ENCODE data around the gene CEP162.
"Not testable (repeated sequence)": the region's sequence is repeated elsewhere in the genome, so short reads cannot be mapped to it uniquely, and the experiment has no call there.

Gene CEP162

DNA sequence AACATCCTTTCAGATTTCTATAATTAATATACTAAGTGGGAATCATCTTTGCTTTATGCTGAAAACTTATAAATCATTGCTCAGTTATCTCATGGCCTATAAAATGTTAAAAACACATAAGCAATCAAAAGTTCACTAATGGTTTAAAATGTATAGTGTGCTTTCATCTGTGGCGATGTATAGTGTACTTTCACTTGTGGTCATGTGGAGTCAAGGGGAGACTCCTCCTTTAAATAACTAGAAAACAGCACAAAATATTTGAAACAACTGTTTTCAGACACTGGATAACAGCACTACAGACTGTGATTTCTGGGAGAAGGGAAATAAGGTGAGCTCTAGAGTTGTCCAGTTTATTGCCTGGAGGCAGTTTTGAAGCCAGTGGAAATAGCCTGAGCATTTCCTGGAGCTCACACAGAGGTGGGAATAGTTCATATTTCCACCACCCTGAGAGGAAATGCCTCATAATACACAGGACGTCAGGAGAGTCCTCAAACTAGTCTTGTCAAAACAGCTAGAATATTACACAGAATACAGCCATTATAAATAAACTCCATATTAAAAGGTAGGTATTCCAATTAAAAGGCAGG is 89.4 kb downstream of the CEP162 start:
- no peak for DNase-seq

DNA sequence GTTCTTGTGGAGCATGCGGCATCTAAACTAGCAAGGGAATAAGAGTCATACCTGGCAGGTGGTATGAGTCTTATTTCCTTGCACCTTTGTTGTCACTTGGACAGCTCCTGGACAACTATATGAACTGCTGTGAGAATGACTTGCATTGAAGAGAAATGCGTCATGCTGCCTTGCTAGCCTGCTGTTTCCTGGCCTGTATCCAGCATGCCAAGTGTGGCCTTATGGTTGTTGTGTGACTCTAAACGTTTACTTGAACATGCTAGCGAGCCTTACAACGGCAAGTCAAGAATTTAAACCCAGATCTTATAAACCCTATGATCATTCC is 90.4 kb downstream of the CEP162 start:
- peak; percentile 70 for DNase-seq

DNA sequence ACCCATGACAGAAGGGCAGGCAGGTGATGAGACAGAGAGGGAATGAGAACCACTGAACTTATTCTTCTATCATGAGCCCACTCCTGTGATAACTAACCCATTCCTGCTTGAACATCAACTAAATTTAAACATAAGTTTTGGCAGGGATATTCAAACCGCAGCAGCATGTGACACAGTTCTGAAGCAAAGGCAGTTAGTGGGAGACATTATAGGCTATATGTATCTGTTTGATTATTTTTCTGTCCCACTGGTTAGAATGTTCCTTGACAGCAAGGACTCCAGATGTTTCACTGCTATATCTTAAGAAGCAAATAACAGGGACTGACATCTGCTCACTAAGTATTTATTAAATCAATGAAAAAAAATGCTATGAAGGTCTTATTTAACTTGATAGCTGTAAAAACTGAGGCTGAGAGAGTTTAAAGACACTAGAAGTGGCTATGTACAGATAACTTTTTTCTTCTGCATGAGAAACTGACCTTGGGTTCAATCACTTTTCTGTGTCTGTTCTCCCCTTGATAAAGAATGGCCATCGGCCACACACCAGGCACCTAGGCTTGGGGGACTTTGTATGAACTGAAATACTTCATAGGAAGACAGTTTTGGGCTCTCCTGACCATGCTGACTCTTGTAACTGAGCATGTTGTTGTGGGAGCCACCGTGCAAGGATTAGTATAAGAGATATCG is 90.9 kb downstream of the CEP162 start:
- no peak for DNase-seq

DNA sequence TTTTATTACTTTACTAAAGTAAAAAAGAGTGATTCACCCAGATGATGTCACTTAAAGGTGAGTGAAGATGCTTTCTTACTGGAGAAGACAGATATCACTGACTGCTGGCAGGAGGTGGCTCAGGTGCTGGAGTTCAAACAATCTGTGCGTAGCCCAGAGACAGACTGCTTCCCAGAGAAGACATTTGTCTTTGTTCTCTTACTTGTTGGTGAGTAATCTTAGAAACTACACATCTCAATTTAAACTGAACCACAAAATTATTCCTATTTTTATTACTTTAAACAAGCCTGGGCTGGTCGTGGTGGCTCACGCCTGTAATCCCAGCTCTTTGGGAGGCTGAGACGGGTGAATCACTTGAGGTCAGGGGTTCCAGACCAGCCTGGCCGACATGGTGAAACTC is 92.2 kb downstream of the CEP162 start:
- DNase-seq = no peak

DNA sequence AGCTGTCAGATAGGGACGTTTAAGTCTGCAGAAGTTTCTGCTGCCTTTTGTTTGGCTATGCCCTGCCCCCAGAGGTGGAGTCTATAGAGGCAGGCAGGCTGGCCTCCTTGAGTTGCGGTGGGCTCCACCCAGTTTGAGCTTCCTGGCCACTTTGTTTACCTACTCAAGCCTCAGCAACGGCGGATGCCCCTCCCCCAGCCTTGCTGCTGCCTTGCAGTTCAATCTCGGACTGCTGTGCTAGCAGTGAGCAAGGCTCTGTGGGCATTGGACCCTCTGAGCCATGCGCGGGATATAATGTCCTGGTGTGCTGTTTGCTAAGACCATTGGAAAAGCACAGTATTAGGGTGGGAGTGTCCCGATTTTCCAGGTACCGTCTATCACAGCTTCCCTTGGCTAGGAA is 94.1 kb downstream of the CEP162 start:
- DNase-seq = not testable (repeated sequence)

DNA sequence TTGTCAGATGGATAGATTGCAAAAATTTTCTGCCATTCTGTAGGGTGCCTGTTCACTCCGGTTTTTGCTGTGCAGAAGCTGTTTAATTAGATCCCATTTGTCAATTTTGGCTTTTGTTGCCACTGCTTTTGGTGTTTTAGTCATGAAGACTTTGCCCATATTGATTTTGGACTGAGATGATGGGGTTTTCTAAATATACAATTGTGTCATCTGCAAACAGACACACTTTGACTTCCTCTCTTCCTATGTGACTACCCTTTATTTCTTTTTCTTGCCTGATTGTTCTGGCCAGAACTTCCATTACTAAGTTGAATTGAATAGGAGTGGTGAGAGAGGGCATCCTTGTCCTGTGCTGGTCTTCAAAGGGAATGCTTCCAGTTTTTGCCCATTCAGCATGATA is 97.9 kb downstream of the CEP162 start:
- DNase-seq = not testable (repeated sequence)

DNA sequence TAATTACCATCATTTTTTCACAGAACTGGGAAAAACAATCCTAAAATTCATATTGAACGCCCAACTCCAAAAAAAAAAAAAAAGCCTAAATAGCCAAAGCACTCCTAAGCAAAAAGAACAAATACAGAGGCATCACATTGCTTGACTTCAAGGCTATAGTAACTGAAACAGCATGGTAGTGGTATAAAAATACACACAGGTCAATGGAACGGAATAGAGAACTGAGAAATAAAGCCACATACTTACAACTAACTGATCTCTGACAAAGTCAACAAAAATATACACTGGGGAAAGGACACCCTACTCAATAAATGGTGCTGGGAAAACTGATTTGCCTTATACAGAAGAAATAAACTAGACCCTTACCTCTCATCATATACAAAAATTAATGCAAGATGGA is 104.3 kb downstream of the CEP162 start:
- DNase-seq = no peak

DNA sequence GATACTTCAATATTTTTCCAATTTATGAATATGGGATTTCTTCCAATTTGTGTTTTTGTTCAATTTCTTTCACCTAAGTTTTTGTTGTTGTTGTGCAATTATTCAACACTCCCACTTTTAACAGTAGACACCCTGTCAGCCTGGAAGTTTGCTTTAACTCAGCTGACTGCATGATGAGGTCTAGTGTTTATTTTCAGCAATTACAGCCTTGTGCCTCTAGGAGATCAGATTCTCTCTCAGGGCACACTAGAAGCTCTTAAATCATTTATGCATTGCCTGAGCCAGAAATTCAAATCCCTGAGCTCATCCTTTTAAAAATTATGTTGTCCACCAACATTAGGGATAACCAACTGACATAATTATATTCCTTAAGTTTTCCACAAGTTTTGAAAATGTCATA is 108.2 kb downstream of the CEP162 start:
- DNase-seq = peak; percentile 3

DNA sequence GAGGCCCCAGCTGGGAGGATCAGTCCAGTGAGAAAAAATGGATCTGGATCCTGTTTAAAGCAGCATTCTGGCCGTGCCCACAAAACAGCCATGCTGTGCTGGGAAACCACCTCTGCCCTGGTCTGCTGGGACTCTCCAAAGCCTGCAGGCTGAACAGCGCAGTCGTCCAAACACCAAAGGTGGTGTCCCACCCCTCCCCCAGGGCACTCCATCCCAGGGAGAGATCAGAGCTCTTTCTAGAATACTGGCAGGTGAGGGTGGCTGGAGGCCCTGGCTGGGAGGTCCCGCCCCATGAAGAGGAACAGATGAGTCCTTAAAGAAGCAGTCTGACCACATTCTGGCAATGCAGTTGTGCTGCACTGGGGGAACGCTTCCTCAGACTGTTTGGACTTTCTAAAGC is 109.3 kb downstream of the CEP162 start:
- DNase-seq = no peak

DNA sequence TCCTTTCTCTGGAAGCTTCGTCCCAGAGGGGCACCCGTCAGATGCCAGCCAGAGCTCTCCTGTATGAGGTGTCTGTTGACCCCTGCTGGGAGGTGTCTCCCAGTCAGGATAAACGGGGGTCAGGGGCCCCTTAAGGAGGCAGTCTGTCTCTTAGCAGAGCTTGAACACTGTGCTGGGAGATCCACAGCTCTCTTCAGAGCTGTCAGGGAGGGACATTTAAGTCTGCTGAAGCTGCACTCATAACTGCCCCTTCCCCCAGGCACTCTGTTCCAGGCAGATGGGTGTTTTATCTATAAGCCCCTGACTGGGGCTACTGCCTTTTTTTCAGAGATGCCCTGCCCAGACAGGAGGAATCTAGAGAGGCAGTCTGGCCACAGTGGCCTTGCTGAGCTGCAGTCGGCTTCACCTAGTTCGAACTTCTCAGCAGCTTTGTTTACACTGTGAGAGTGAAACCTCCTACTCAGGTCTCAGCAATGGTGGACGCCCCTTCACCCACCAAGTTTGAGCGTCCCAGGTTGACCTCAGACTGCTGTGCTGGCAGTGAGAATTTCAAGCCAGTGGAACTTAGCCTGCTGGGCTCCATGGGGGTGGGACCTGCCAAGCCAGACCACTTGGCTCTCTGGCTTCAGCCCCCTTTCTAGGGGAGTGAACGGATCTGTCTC is 112.4 kb downstream of the CEP162 start:
- DNase-seq = not testable (repeated sequence)

DNA sequence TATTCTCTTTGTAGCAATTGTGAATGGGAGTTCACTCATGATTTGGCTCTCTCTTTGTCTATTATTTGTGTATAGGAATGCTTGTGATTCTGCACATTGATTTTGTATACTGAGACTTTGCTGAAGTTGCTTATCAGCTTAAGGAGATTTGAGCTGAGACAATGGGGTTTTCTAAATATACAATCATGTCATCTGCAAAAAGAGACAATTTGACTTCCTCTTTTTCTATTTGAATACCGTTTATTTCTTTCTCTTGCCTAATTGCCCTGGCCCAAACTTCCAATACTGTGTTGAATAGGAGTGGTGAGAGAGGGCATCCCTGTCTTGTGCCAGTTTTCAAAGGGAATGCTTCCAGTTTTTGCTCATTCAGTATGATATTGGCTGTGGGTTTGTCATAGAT is 116.1 kb downstream of the CEP162 start:
- DNase-seq = not testable (repeated sequence)

DNA sequence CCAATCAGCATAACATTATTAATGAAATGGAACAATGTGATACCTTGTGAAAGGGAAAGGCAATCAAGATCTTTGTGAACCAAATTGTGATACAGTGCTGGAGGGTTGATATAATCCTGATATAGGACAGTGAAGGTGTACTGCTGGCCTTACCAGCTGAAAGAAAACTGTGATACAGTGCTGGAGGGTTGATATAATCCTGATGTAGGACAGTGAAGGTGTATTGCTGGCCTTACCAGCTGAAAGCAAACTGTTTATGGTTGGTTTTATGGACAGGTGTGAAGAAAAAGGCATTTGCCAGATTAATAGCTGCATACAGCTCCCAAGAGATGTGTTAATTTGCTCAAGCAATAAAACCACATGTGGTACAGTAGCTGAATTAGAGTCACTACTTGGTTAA is 119.9 kb downstream of the CEP162 start:
- DNase-seq = no peak

DNA sequence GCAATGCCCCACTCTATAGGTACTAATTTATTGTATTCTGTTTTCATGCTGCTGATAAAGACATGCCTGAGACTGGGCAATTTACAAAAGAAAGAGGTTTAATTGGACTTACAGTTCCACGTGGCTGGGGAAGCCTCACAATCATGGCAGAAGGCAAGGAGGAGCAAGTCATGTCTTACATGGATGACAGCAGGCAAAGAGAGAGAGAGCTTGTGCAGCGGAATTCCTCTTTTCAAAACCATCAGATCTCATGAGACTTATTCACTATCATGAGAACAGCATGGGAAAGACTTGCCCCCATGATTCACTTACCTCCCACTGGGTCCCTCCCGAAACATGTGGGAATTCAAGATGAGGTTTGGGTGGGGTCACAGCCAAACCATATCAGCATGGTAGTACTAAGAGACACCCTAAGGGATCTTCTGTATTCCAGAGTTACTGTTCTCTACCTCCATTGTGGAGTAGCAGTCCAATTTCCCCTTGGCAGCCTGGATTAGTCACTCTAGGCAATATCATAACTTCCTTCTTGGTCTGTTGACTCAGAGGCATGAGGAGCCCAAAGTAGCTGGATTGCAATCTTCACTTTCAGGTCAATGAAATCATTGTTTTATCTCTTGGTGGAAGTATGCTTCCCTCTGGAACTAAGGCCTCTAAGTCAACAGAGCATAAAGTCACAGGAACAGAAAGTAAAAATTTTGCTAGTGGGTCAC is 122.1 kb downstream of the CEP162 start:
- DNase-seq = not testable (repeated sequence)

DNA sequence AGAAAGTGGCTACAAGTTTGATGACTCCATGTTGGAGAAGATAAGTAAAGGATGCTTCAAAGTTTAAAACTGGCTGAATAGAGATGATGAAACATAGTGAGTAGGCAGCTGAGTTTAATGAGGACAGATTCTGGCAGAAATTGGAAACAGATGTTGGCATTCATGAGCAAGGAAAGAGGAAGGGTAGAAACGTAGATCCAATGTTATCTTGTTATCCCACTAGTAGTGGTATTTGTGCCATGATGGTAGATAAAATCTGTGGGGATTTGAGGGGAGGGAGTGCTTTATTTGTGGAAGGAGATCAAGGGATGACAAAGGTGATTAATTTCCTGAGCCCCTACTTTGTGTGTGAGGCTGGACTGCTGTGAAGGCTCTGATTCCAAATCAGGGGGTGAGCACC is 124.4 kb downstream of the CEP162 start:
- DNase-seq = no peak

DNA sequence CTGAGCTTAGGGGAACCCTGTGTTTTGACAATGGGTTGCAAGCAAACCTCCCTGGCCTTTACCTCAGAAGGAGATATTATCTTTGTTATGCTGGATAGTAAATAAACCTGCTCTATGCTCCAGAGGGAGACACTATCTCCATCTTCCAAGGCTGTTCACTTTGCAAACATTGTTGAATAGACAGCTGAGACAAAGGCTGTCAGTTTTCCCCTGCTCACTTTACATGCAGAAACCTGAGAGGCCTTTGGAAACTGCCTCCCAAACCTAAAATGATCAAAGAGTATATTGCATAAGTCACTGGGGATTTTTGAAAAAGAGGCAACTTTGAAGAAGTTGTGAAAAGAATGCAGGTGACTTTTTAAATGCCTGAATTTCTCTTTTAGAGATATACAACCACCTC is 132.3 kb downstream of the CEP162 start:
- DNase-seq = peak; percentile 11

DNA sequence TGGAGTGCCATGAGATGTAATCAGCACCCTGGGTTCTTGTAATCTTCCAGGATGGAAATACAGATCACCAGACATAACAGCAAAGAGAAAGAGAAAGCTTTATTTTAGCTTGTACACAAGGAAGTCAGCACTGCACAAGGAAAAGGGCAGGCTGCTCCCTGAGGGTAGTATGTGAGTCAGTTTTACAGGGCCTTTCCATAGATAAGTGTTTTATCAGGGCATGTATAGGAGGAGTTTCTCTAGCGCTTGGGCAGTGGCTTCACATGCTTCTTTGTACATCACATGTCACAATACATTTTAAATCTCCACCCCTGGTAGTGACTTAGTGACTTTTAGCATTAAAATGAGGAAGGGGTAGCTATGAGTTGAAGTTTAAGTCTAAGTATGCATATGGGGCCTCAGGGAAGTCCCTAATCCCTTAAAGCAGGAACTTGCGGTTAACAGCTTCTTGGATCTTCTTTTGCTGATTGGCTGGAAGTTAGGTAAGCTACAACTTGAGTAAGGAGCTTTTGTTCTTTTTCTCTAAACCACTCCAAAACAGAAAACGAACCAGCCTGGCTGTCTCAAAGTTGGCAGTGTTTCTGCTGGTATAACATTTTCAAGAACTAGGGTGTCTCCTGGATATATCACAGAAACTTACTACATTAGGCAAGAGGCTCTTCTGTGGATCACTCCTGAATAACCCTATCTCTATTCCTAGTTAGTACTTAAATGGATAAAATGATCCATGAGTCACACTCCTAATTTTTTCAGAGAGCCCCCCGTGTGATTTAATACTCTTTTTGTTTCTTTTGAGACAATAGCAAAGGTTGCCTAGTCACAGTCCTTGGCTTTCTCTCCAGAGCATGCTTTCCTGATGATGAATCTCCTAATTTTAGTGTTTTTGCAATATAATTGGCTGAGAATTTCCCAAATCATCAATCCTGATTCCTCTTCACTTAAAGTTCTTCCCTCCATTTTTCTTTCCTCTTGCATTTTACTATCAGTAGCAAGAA is 133.7 kb downstream of the CEP162 start:
- DNase-seq = no peak

DNA sequence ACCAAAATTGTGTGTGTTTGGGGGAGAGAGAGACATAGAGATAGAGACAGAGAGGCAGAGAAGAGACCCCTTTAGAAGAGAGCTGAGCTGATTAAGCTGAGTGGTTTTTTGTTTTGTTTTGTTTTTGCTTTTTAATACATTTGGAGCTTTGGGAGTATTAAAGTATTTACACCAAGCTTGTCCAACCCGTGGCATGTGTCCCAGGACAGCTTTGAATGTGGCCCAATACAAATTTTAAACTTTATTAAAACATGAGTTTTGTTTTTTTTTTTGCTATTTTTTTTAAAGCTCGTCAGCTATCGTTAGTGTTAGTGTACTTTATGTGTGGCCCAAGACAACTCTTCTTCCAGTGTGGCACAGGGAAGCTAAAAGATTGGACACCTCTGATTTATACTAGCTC is 137.9 kb downstream of the CEP162 start:
- DNase-seq = no peak

DNA sequence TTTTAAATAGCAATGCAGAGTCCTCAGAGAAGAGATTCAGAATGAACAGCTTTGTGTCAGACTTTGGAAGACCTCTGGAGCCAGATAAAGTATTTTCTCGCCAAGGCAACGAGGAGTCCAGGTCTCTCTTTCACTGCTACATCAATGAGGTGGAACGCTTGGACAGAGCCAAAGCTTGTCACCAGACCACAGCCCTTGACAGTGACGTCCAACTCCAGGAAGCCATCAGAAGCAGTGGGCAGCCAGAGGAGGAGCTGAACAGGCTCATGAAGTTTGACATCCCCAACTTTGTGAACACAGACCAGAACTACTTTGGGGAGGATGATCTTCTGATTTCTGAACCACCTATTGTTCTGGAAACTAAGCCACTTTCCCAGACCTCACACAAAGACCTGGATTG is 138.4 kb downstream of the CEP162 start:
- DNase-seq = no peak

DNA sequence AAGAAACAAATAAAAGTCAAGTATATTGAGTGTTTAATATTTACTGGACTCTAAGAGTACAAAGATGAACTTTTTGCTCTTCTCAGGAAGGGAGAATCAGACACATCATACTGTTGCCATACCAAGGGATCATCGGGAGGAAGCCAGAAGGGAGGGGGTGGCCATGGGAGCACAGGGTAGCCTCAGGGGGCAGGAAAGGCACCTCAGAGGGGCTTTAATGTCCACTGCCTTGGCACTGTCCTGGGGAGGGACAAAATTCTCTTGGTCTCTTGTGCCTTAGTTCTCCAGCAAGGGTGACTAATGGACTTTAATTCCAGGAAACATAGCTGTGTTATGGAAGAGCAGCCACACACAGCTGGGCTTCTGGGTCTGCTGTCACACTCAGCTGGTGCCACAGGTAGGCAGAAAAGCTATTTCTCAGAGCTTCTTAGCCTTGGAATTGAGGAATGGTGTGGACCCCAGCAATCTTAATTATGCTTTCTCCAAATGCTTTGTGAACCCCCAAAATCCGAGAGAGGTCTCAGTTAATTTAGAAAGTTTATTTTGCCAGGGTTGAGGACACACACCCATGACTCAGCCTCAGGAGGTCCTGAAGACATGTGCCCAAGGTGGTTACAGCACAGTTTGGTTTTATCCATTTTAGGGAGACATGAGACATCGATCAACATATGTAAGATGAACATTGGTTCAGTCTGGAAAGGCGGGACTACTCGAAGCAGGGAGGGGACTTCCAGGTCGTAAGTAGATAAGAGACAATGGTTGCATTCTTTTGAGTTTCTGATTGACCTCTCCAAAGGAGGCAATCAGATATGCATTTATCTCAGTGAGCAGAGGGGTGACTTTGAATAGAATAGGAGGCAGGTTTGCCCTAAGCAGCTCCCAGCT is 140.7 kb downstream of the CEP162 start:
- no peak for DNase-seq

DNA sequence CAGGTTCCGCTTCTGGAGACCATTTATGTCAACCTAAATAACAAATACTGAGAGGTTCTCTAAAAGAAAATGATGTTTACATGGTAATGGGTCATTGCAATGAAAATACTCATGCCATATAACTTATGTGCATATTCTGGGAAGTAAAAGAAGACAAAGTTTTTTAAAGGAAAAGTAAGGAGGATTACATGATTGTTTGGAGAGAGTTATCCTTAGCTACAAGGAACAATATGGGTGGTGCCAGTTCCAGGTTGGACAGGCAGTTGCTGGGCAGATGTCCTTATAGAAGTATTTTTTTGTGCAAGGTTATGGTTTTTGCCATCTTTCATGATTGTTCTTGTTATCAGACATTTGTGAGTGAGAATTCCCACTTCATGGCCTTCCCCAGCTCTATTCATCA is 141.4 kb downstream of the CEP162 start:
- no peak for DNase-seq

DNA sequence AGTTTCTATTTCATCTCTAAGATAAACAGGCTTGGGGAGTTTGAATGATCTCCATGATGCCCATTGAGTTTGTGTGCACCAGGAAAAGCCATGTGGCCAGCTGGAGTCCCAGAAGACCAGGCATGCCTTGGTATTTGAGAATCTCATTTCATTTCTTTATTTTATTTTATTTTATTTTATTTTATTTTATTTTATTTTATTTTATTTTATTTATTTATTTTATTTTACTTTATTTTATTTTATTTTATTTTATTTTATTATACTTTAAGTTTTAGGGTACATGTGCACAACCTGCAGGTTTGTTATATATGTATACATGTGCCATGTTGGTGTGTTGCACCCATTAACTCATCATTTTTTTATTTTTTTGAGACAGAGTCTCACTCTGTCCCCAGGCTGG is 142.7 kb downstream of the CEP162 start:
- not testable (repeated sequence) for DNase-seq
